HEK293T (cell line): ENCODE results near the gene PTDSS2.

ENCODE experiments used
- CTCF ChIA-PET: fragments of 350-600 bp; formaldehyde crosslinking; extraction: SDS; loops from one replicate; lab custom pipeline; 2021; ENCODE audit warnings: antibody characterized with exemption, inconsistent platforms; lab: Yijun Ruan, JAX
- POLR2A ChIA-PET: fragments of 350-600 bp; formaldehyde crosslinking; extraction: SDS; loops from one replicate; lab custom pipeline; 2020; ENCODE audit warnings: antibody characterized with exemption, inconsistent platforms; lab: Yijun Ruan, JAX
- DNase-seq: peaks from one replicate; pipeline ENCODE4 v3.0.0; 2012; ENCODE audit warnings: mixed read lengths; ENCODE audit errors: extremely low spot score
- ARNT ChIP-seq: fragments of 450-650 bp; IDR thresholded peaks from 2 replicates; pipeline ENCODE4 v1.6.1; 2017; ENCODE audit warnings: mild to moderate bottlenecking
- BHLHE40 ChIP-seq: fragments of 450-650 bp; IDR thresholded peaks from 2 replicates; pipeline ENCODE4 v1.6.1; 2016; ENCODE audit warnings: mild to moderate bottlenecking, moderate library complexity, borderline replicate concordance
- CTBP1 ChIP-seq: fragments of 450-650 bp; IDR thresholded peaks from 2 replicates; pipeline ENCODE4 v1.6.1; 2016; ENCODE audit warnings: borderline replicate concordance
- ELF4 ChIP-seq: fragments of 450-650 bp; IDR thresholded peaks from 2 replicates; pipeline ENCODE4 v1.6.1; 2017; ENCODE audit warnings: antibody characterized with exemption
- FOXA1 ChIP-seq: fragments of 450-650 bp; IDR thresholded peaks from 2 replicates; pipeline ENCODE4 v1.6.1; 2016; ENCODE audit warnings: mild to moderate bottlenecking
- FOXK2 ChIP-seq: fragments of 450-650 bp; IDR thresholded peaks from 2 replicates; pipeline ENCODE4 v1.6.1; 2016; ENCODE audit warnings: mild to moderate bottlenecking
- FOXM1 ChIP-seq: fragments of 450-650 bp; IDR thresholded peaks from 2 replicates; pipeline ENCODE4 v1.6.1; 2017; ENCODE audit warnings: mild to moderate bottlenecking, borderline replicate concordance
- HDGF ChIP-seq: fragments of 450-650 bp; IDR thresholded peaks from 2 replicates; pipeline ENCODE4 v1.6.1; 2017; ENCODE audit warnings: antibody characterized with exemption, borderline replicate concordance
- L3MBTL2 ChIP-seq: fragments of 450-650 bp; conservative IDR thresholded peaks from 2 replicates; pipeline ENCODE4 v1.6.1; 2016; ENCODE audit warnings: mild to moderate bottlenecking
- LEF1 ChIP-seq: fragments of 450-650 bp; IDR thresholded peaks from 2 replicates; pipeline ENCODE4 v1.6.1; 2017; ENCODE audit warnings: mild to moderate bottlenecking, borderline replicate concordance
- NFRKB ChIP-seq: fragments of 450-650 bp; IDR thresholded peaks from 2 replicates; pipeline ENCODE4 v1.6.1; 2016; ENCODE audit warnings: mild to moderate bottlenecking, moderate library complexity
- SP1 ChIP-seq: fragments of 450-650 bp; IDR thresholded peaks from 2 replicates; pipeline ENCODE4 v1.6.1; 2017
- SUZ12 ChIP-seq: fragments of 450-650 bp; IDR thresholded peaks from 2 replicates; pipeline ENCODE4 v1.6.1; 2016; ENCODE audit warnings: mild to moderate bottlenecking
- TARDBP ChIP-seq: fragments of 450-650 bp; IDR thresholded peaks from 2 replicates; pipeline ENCODE4 v1.6.1; 2016
- ZNF384 ChIP-seq: fragments of 450-650 bp; IDR thresholded peaks from 2 replicates; pipeline ENCODE4 v1.6.1; 2016
- TF ChIP-seq, protein P1 (sequence below): fragments of 450-650 bp; IDR thresholded peaks from 2 replicates; pipeline ENCODE4 v1.6.1; 2016

PTDSS2 gene

GRCh38 chr11:503179-503981 is 53.3 kb downstream of the PTDSS2 start:
- DNase-seq = no peak
- CTCF ChIA-PET = no interaction called here
- no peak for TF ChIP-seq FOXK2
- TF ChIP-seq SP1 = no peak
- TF ChIP-seq BHLHE40 = no peak
- no peak for TF ChIP-seq ARNT
- TF ChIP-seq, protein P1, sequence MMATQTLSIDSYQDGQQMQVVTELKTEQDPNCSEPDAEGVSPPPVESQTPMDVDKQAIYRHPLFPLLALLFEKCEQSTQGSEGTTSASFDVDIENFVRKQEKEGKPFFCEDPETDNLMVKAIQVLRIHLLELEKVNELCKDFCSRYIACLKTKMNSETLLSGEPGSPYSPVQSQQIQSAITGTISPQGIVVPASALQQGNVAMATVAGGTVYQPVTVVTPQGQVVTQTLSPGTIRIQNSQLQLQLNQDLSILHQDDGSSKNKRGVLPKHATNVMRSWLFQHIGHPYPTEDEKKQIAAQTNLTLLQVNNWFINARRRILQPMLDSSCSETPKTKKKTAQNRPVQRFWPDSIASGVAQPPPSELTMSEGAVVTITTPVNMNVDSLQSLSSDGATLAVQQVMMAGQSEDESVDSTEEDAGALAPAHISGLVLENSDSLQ = no peak
- TF ChIP-seq FOXA1 = no peak
- TF ChIP-seq CTBP1 = no peak
- TF ChIP-seq HDGF = no peak
- no peak for TF ChIP-seq LEF1
- TF ChIP-seq ZNF384 = no peak
- TF ChIP-seq ELF4 = no peak
- TF ChIP-seq L3MBTL2 = no peak
- no peak for TF ChIP-seq FOXM1
- POLR2A ChIA-PET = no interaction called here

DNA sequence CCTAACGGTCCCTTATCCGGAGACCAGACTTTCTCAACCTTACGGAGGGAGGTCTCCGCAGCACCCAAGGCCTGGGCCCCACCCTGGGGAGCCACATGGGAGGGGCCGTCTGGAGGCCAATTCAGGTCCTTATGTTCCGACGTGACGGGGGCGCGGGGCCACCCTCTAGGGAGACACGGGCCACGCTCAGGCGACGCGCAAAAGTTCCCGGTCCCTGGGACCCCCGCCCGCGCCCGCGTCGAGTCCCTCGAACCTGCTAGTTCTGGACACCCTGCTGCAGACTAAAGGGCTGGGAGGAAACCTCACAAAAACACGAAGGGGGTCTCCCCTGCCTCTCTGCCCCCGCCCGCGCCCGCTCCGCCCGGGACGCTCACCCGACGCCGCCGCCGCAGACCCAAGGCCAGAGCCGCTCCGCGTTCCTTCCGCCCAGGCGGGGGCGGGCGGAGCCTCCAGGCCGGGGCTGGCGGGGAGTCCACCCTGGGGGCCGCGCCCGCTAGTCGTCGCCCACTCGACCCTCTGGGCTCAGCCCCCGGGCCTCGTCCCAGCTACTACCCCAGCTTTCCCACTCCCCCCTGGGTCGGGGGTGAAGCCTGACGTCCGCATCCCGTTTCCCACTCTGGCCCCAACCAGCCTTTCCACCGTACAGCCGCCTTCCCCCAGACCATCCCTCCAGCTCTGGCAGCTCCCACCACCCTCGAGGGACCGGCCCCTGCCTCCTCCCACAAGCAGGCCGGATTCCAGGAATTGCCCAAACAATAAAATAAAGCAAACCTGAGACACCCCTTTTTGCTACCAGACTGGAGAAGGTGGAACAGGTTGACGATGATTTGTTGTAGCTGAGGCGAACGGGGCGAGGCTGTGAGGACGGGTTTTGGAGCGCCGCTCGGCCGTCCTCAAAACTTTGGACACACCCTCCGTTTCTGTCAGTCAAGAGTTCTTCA is 54.2 kb downstream of the PTDSS2 start:
- TF ChIP-seq BHLHE40 = no peak
- TF ChIP-seq ZNF384 = no peak
- TF ChIP-seq HDGF = no peak
- no peak for TF ChIP-seq SUZ12
- no peak for TF ChIP-seq FOXA1
- no peak for TF ChIP-seq ELF4
- no peak for TF ChIP-seq FOXK2
- no peak for TF ChIP-seq L3MBTL2
- no peak for TF ChIP-seq TARDBP
- no peak for TF ChIP-seq CTBP1
- no peak for TF ChIP-seq FOXM1
- TF ChIP-seq, protein P1 = no peak
- TF ChIP-seq SP1 = no peak
- TF ChIP-seq ARNT = no peak
- no peak for TF ChIP-seq LEF1
- TF ChIP-seq NFRKB = no peak
- ChIA-PET CTCF (interaction anchor here (1.1 kb wide), 1 partner anchor 56 kb away, joined by 3 read pairs; no protein-coding TSS in a partner anchor), POLR2A (no interaction called here)
- no peak for DNase-seq

- ChIA-PET CTCF (interaction anchor here (1.1 kb wide), 1 partner anchor 57 kb away, joined by 3 read pairs; no protein-coding TSS in a partner anchor), POLR2A (interaction anchor here (2.1 kb wide), 1 partner anchor 11 kb away, joined by 12 read pairs; no protein-coding TSS in a partner anchor)
- no peak for DNase-seq
- no peak for TF ChIP-seq CTBP1
- no peak for TF ChIP-seq HDGF
- TF ChIP-seq, protein P1 = no peak
- TF ChIP-seq LEF1 = no peak
- TF ChIP-seq ARNT = no peak
- no peak for TF ChIP-seq SUZ12
- no peak for TF ChIP-seq L3MBTL2
- no peak for TF ChIP-seq SP1
- no peak for TF ChIP-seq ELF4
Observed at GRCh38 chr11:504994-505344, 54.9 kb downstream of the PTDSS2 start.

DNA sequence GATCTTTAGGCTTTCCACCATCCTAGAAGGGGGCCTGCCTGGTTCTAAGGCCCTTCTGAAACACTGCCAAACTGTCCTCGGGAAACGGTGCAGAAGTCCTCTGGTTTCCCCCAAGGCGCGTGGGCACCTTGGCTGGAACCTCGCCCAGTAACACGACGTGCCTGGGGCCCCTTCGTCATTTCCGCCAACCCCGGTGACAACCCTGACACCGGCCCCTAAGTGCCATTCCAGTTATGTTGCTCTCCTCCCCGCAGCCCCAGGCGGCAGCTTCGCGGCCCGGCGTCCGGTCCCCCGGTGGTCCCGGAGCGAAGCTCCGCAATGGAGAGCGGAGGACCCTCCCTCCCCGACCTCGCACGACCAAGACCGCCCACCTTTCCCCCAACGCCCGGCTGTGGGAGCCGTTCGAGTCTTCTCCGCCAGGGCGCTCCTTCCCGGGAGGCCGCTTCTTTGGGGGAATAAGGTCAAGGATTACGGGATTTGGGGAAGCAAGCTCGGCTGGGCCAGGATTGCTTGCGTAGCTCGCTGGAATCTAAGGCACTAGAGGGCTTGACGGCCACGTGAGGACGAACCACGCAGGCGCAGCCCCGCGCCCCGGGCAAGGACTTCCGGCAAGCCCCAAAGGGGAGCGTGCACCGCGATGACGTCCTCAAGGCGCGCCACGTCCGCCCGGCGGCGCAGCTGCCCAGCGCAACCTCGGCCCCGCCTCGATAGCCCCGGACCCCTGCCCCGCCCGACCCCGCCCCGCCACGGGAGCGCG is 56.3 kb downstream of the PTDSS2 start:
- ChIA-PET CTCF (no interaction called here), POLR2A (interaction anchor here (0.6 to 2.4 kb wide), 10 partner anchors 8 to 58 kb away, joined by 3 to 13 read pairs (median 5); partner anchors contain the start of gene HRAS)
- peak; percentile 85 for TF ChIP-seq L3MBTL2
- no peak for TF ChIP-seq BHLHE40
- peak; percentile 98 for DNase-seq

- POLR2A ChIA-PET = interaction anchor here (0.6 to 2.4 kb wide), 10 partner anchors 9 to 59 kb away, joined by 3 to 13 read pairs (median 5); partner anchors contain the start of gene HRAS
- TF ChIP-seq FOXM1 (no peak), SUZ12 (no peak), HDGF (0 out of 2 replicates have a peak, but pooled peaks have one; percentile 51), CTBP1 (no peak)
- TF ChIP-seq, protein P1 = peak; percentile 66
- CTCF ChIA-PET = no interaction called here
- DNase-seq = peak; percentile 100
Observed at GRCh38 chr11:506995-507726, 57.1 kb downstream of the PTDSS2 start, which contains the start of gene RNH1. Gene RNH1, minus strand, starts transcription at chr11:507242. Its CDS starts 5,080 bp downstream, at chr11:502162.
